ACC112 (cell line): Measurements from ENCODE around the gene SLC25A34.
A peak's percentile ranks its signal among the peaks of the same experiment; 100 is the strongest.
"Not testable (repeated sequence)": the region's sequence is repeated elsewhere in the genome, so short reads cannot be mapped to it uniquely, and the experiment has no call there.

Experiments used
- H2AFZ ChIP-seq: fragments of 200-600 bp; sonication (generic); one replicate; pipeline ENCODE4 v1.6.0; 2017; ENCODE audit warnings: antibody characterized with exemption, low read length; ENCODE audit not compliant: unreplicated experiment
- H3K27ac ChIP-seq: fragments of 200-600 bp; sonication (generic); 2 replicates; pipeline ENCODE4 v1.5.1; 2014; ENCODE audit warnings: low read depth, mild to moderate bottlenecking, antibody characterized with exemption, low read length, moderate library complexity
- H3K27me3 ChIP-seq: fragments of 200-600 bp; sonication (generic); 2 replicates; pipeline ENCODE4 v1.6.1; 2014; ENCODE audit warnings: mild to moderate bottlenecking, antibody characterized with exemption, low read length, moderate library complexity, mixed read lengths; ENCODE audit not compliant: insufficient read depth
- H3K36me3 ChIP-seq: fragments of 200-600 bp; sonication (generic); 2 replicates; pipeline ENCODE4 v1.6.1; 2016; ENCODE audit warnings: mild to moderate bottlenecking, antibody characterized with exemption, low read length, moderate library complexity, mixed read lengths; ENCODE audit not compliant: insufficient read depth
- H3K4me1 ChIP-seq: fragments of 200-600 bp; sonication (generic); one replicate; pipeline ENCODE4 v1.6.1; 2016; ENCODE audit warnings: low read length, mixed read lengths; ENCODE audit not compliant: insufficient read depth, unreplicated experiment, control insufficient read depth
- H3K4me3 ChIP-seq: fragments of 200-600 bp; sonication (generic); 2 replicates; pipeline ENCODE4 v1.5.1; 2014; ENCODE audit warnings: mild to moderate bottlenecking, low read depth, low read length
- H3K79me2 ChIP-seq: fragments of 200-600 bp; sonication (generic); one replicate; pipeline ENCODE4 v1.6.0; 2016; ENCODE audit warnings: low read length; ENCODE audit not compliant: control insufficient read depth, unreplicated experiment, insufficient read depth

Gene SLC25A34

GRCh38 chr1:15736038-15736891 is at the start of gene SLC25A34:
Gene SLC25A34, plus strand, starts transcription at chr1:15736258. Its CDS starts 228 bp downstream, at chr1:15736486.
- H2AFZ ChIP-seq, result no peak within 1 kb of the TSS
- no peaks in the 10 kb centered on the region for H3K36me3 ChIP-seq
- H3K4me3 ChIP-seq, result no peak within 1 kb of the TSS
- no peaks in the 10 kb centered on the region for H3K4me1 ChIP-seq
- no peak within 1 kb of the TSS for H3K27ac ChIP-seq
- no peaks in the 10 kb centered on the region for H3K79me2 ChIP-seq
- no peaks in the 10 kb centered on the region for H3K27me3 ChIP-seq

- Histone ChIP-seq H3K27me3 (no peaks in the 10 kb centered on the region), H3K27ac (no peak overlapping the region), H2AFZ (no peak overlapping the region), H3K4me1 (peaks cover 36% of the 10 kb centered on the region), H3K4me3 (no peak overlapping the region), H3K36me3 (peaks cover 5% of the 10 kb centered on the region; the same call in 1 of the 2 replicates), H3K79me2 (peaks cover 82% of the 10 kb centered on the region)
Observed at GRCh38 chr1:15687446-15687845, 48.6 kb upstream of the SLC25A34 start.

- no peak overlapping the region for H3K4me3 ChIP-seq
- peaks cover 33% of the 10 kb centered on the region for H3K4me1 ChIP-seq
- peaks cover 92% of the 10 kb centered on the region for H3K79me2 ChIP-seq
- H3K27me3 ChIP-seq, result no peaks in the 10 kb centered on the region
- H3K36me3 ChIP-seq, result peaks cover 5% of the 10 kb centered on the region; the same call in 1 of the 2 replicates
- H2AFZ ChIP-seq, result no peak overlapping the region
- H3K27ac ChIP-seq, result no peak overlapping the region
Observed at GRCh38 chr1:15690317-15690716, 45.7 kb upstream of the SLC25A34 start.

GRCh38 chr1:15691434-15692032 is 44.5 kb upstream of the SLC25A34 start:
- H3K36me3 ChIP-seq, result peaks cover 5% of the 10 kb centered on the region; the same call in 1 of the 2 replicates

GRCh38 chr1:15692121-15692682 is 43.9 kb upstream of the SLC25A34 start:
- Histone ChIP-seq H3K27me3 (no peaks in the 10 kb centered on the region), H3K4me1 (peaks cover 25% of the 10 kb centered on the region), H2AFZ (no peak overlapping the region), H3K4me3 (no peak overlapping the region), H3K36me3 (peaks cover 5% of the 10 kb centered on the region; the same call in 1 of the 2 replicates), H3K27ac (peak overlapping the region; percentile 8; the same call in 1 of the 2 replicates), H3K79me2 (peaks cover 82% of the 10 kb centered on the region)

More at GRCh38 chr1:15691434-15692032, 44.5 kb upstream of the SLC25A34 start:
- H3K4me1 ChIP-seq, result peaks cover 25% of the 10 kb centered on the region
- no peaks in the 10 kb centered on the region for H3K27me3 ChIP-seq
- peaks cover 81% of the 10 kb centered on the region for H3K79me2 ChIP-seq
- H2AFZ ChIP-seq, result no peak overlapping the region
- H3K27ac ChIP-seq, result no peak overlapping the region
- no peak overlapping the region for H3K4me3 ChIP-seq

- Histone ChIP-seq H3K27me3 (no peaks in the 10 kb centered on the region), H3K36me3 (no peaks in the 10 kb centered on the region), H3K79me2 (peaks cover 77% of the 10 kb centered on the region), H3K4me3 (no peak overlapping the region), H2AFZ (no peak overlapping the region), H3K4me1 (peaks cover 21% of the 10 kb centered on the region), H3K27ac (no peak overlapping the region)
Observed at GRCh38 chr1:15693371-15693770, 42.7 kb upstream of the SLC25A34 start.

- no peaks in the 10 kb centered on the region for H3K36me3 ChIP-seq
- H3K79me2 ChIP-seq, result peaks cover 57% of the 10 kb centered on the region
- no peak overlapping the region for H2AFZ ChIP-seq
- H3K27me3 ChIP-seq, result no peaks in the 10 kb centered on the region
- H3K4me1 ChIP-seq, result peaks cover 6% of the 10 kb centered on the region
- H3K4me3 ChIP-seq, result no peak overlapping the region
- no peak overlapping the region for H3K27ac ChIP-seq
Observed at GRCh38 chr1:15696956-15697521, 39.0 kb upstream of the SLC25A34 start.

GRCh38 chr1:15698201-15698600 is 37.9 kb upstream of the SLC25A34 start:
- no peaks in the 10 kb centered on the region for H3K27me3 ChIP-seq
- no peak overlapping the region for H2AFZ ChIP-seq
- H3K4me1 ChIP-seq, result peaks cover 5% of the 10 kb centered on the region
- no peaks in the 10 kb centered on the region for H3K36me3 ChIP-seq
- H3K79me2 ChIP-seq, result peaks cover 49% of the 10 kb centered on the region
- H3K4me3 ChIP-seq, result no peak overlapping the region
- no peak overlapping the region for H3K27ac ChIP-seq

GRCh38 chr1:15699321-15699720 is 36.7 kb upstream of the SLC25A34 start:
- not testable (repeated sequence) for H3K27ac ChIP-seq, H2AFZ ChIP-seq, H3K27me3 ChIP-seq, H3K36me3 ChIP-seq, H3K4me3 ChIP-seq
- Histone ChIP-seq H3K79me2 (peaks cover 45% of the 10 kb centered on the region), H3K4me1 (peaks cover 15% of the 10 kb centered on the region)

- Histone ChIP-seq H2AFZ (no peak overlapping the region), H3K27me3 (no peaks in the 10 kb centered on the region), H3K27ac (no peak overlapping the region), H3K79me2 (peaks cover 48% of the 10 kb centered on the region), H3K4me1 (peaks cover 18% of the 10 kb centered on the region), H3K36me3 (peaks cover 3% of the 10 kb centered on the region; the same call in 1 of the 2 replicates), H3K4me3 (no peak overlapping the region)
Observed at GRCh38 chr1:15700508-15700907, 35.5 kb upstream of the SLC25A34 start.
